ENCODE data around the gene EPM2AIP1.

Gene EPM2AIP1

GRCh38 chr3:37029516-37030163 is 36.7 kb upstream of the EPM2AIP1 start:
- TF ChIP-seq YY1 (IDR thresholded peaks at IDR 0.05; ENCODE audit: low read depth) (no peak), MAX (IDR thresholded peaks at IDR 0.05) (no peak), CEBPB (IDR thresholded peaks at IDR 0.05) (no peak), CREB1 (IDR thresholded peaks at IDR 0.05; ENCODE audit: low read depth) (no peak), NFIC (IDR thresholded peaks at IDR 0.05) (no peak), TCF12 (IDR thresholded peaks at IDR 0.05; ENCODE audit: low read depth) (no peak), TEAD4 (IDR thresholded peaks at IDR 0.05) (no peak), REST (IDR thresholded peaks at IDR 0.05; ENCODE audit: low read depth) (no peak), RAD21 (IDR thresholded peaks at IDR 0.05; ENCODE audit: low read depth) (no peak), EGR1 (IDR thresholded peaks at IDR 0.05) (no peak)

GRCh38 chr3:37029111-37029510 is 36.2 kb upstream of the EPM2AIP1 start:
- TF ChIP-seq TEAD4 (IDR thresholded peaks at IDR 0.05) (no peak), TCF12 (IDR thresholded peaks at IDR 0.05; ENCODE audit: low read depth) (no peak), REST (IDR thresholded peaks at IDR 0.05; ENCODE audit: low read depth) (no peak)

DNA sequence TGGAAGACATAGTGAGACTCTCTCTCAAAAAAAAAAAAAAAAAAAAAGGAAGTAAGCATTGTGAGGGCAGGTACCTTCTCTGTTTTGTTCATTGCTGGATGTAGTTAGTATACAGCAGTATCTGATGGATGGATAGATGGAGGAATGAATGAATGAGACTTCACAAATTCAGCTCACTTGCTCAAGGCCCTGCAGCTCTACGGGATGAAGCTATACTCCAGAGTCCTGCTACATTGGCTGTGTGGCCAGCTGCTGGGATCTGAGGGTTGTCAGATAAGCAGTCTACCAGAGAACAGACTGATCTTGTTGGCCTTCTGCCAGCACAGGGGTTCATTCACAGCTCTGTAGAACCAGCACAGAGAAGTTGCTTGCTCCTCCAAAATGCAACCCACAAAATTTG is 35.4 kb upstream of the EPM2AIP1 start:
- TF ChIP-seq MAX (IDR thresholded peaks at IDR 0.05) (no peak), YY1 (IDR thresholded peaks at IDR 0.05; ENCODE audit: low read depth) (no peak), USF1 (IDR thresholded peaks at IDR 0.05) (no peak), NFIC (IDR thresholded peaks at IDR 0.05) (no peak), RAD21 (IDR thresholded peaks at IDR 0.05; ENCODE audit: low read depth) (no peak), TAF1 (IDR thresholded peaks at IDR 0.05; ENCODE audit: low read depth) (no peak), CREB1 (IDR thresholded peaks at IDR 0.05; ENCODE audit: low read depth) (no peak), TCF12 (IDR thresholded peaks at IDR 0.05; ENCODE audit: low read depth) (no peak), FOXM1 (IDR thresholded peaks at IDR 0.05; ENCODE audit: borderline replicate concordance, low read depth) (no peak), TEAD4 (IDR thresholded peaks at IDR 0.05) (no peak), REST (IDR thresholded peaks at IDR 0.05; ENCODE audit: low read depth) (no peak), CEBPB (IDR thresholded peaks at IDR 0.05) (no peak), EGR1 (IDR thresholded peaks at IDR 0.05) (no peak), EP300 (IDR thresholded peaks at IDR 0.05; ENCODE audit: borderline replicate concordance) (no peak), ZBTB7A (IDR thresholded peaks at IDR 0.05; ENCODE audit: low read depth) (no peak)

DNA sequence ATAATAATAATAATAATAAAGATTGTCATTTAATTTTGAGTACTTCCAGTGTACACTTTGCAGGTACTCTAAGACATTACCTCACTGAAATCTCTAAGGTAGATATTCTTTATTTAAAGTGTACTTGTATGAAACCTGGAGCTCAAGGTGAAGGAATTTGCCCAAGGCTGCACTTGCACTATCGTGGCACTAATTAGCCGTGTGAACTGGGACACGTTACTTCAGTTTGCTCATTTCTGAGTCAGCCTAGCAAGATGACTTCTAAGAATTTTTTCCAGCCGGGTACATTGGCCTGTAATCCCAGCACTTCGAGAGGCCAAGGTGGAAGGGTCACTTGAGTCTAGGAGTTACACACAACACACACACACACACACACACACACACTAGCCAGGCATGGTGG is 33.9 kb upstream of the EPM2AIP1 start:
- TF ChIP-seq TAF1 (IDR thresholded peaks at IDR 0.05; ENCODE audit: low read depth): no peak
- TF ChIP-seq FOXM1 (IDR thresholded peaks at IDR 0.05; ENCODE audit: borderline replicate concordance, low read depth): no peak
- no peak for TF ChIP-seq MAX (IDR thresholded peaks at IDR 0.05)
- no peak for TF ChIP-seq CREB1 (IDR thresholded peaks at IDR 0.05; ENCODE audit: low read depth)
- no peak for TF ChIP-seq REST (IDR thresholded peaks at IDR 0.05; ENCODE audit: low read depth)
- no peak for TF ChIP-seq TCF12 (IDR thresholded peaks at IDR 0.05; ENCODE audit: low read depth)
- no peak for TF ChIP-seq USF1 (IDR thresholded peaks at IDR 0.05)
- TF ChIP-seq RAD21 (IDR thresholded peaks at IDR 0.05; ENCODE audit: low read depth): no peak
- no peak for TF ChIP-seq NFIC (IDR thresholded peaks at IDR 0.05)
